ENCODE results near the gene TMEM82. TPM values are rescaled to one million over a fixed set of nuclear protein-coding genes. Genes with fewer than 3 reads are reported as not detected.

The TMEM82 gene
- total and polyA plus RNA-seq, 2 donors from 2014 or later: 2.0 to 25.4 TPM

DNA sequence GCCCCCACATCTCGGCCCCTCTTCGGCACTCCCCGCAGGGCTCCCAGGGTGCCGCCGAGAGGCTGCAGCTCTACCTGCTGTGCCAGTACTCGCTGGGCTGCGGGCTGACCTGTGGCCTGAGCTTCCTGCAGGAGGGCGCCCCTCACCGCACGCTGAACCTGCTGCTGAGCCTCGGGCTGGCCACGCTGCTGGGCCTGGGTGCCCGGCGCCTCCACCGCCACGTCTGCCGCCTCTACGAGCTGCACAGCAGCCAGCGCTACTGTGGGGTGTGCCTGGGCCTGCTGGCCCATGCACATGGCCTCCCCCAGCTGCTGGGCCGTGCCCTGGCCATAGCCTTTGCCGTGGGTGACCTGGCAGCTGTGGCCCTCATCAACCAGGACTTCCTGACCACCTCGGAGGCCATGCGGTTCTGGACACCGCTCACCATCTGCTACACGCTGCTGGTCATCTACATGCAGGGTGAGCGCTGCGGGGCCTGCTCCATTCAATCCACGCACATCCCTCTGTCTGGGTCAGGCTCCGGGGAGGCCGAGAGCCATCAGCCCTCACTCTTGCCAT lies 1.9 kb downstream of the TMEM82 start:
- Histone ChIP-seq H3K27ac (ENCODE audit: low read depth in 2 of 2, low read length in 2 of 2) (no peak overlapping the region), H3K27me3 (ENCODE audit: control insufficient read depth, insufficient read depth, low read length) (no peaks in the 10 kb centered on the region), H3K4me3 (ENCODE audit: low read length in 3 of 3) (no peak overlapping the region), H3K36me3 (ENCODE audit: control insufficient read depth in 2 of 3, insufficient read depth in 3 of 3, low read length in 3 of 3) (no peaks in the 10 kb centered on the region), H3K4me1 (ENCODE audit: control insufficient read depth in 2 of 3, insufficient read depth in 2 of 3, low read depth in 1 of 3, low read length in 3 of 3) (peaks cover 0 to 9% (median 3%) of the 10 kb centered on the region in 3 donors), H3K9ac (ENCODE audit: low read length in 3 of 3) (no peak overlapping the region), H3K9me3 (ENCODE audit: control insufficient read depth in 2 of 3, insufficient read depth in 1 of 3, low read length in 3 of 3) (no peaks in the 10 kb centered on the region)
- TF ChIP-seq, protein P1, sequence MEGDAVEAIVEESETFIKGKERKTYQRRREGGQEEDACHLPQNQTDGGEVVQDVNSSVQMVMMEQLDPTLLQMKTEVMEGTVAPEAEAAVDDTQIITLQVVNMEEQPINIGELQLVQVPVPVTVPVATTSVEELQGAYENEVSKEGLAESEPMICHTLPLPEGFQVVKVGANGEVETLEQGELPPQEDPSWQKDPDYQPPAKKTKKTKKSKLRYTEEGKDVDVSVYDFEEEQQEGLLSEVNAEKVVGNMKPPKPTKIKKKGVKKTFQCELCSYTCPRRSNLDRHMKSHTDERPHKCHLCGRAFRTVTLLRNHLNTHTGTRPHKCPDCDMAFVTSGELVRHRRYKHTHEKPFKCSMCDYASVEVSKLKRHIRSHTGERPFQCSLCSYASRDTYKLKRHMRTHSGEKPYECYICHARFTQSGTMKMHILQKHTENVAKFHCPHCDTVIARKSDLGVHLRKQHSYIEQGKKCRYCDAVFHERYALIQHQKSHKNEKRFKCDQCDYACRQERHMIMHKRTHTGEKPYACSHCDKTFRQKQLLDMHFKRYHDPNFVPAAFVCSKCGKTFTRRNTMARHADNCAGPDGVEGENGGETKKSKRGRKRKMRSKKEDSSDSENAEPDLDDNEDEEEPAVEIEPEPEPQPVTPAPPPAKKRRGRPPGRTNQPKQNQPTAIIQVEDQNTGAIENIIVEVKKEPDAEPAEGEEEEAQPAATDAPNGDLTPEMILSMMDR (IDR thresholded peaks at IDR 0.05; ENCODE audit: borderline replicate concordance, extremely low read depth, insufficient read depth): no peak
- FAIRE-seq: no peak
- DNase-seq: peak in 1 of 5 donors; percentile 67
- intact Hi-C loops (cut with DNase I): no loop called here

DNA sequence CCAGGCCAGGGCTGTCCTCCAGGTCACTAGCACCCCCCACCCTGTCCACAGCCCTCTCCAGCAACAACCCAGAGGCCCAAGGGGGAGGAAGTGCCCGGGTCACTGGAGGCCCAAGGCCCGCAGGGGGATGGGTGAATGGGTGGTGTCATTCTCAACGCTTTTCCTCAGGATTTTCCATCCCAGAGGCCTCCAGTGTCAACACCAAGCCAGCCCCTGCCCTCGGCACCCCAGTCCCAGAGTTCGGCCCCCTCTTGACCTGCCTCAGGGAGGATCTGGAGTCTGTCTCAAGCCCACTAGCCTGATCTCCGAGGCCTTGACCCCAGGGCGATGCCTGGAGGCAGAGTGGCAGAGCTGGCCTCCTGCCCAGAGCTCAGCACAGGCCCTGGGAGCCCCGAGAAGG lies 5.1 kb downstream of the TMEM82 start:
- TF ChIP-seq, protein P1 (IDR thresholded peaks at IDR 0.05; ENCODE audit: borderline replicate concordance, extremely low read depth, insufficient read depth): no peak
- Histone ChIP-seq H3K27me3 (ENCODE audit: control insufficient read depth, insufficient read depth, low read length) (no peaks in the 10 kb centered on the region), H3K9me3 (ENCODE audit: control insufficient read depth in 2 of 3, insufficient read depth in 1 of 3, low read length in 3 of 3) (no peaks in the 10 kb centered on the region), H3K9ac (ENCODE audit: low read length in 3 of 3) (no peak overlapping the region), H3K4me3 (ENCODE audit: low read length in 3 of 3) (no peak overlapping the region), H3K4me1 (ENCODE audit: control insufficient read depth in 2 of 3, insufficient read depth in 2 of 3, low read depth in 1 of 3, low read length in 3 of 3) (peaks cover 0 to 15% (median 0%) of the 10 kb centered on the region in 3 donors), H3K27ac (ENCODE audit: low read depth in 2 of 2, low read length in 2 of 2) (no peak overlapping the region), H3K36me3 (ENCODE audit: control insufficient read depth in 2 of 3, insufficient read depth in 3 of 3, low read length in 3 of 3) (no peaks in the 10 kb centered on the region)
- DNase-seq: peak in 1 of 5 donors; percentile 71
- intact Hi-C loops (cut with DNase I): no loop called here
- no peak for FAIRE-seq

DNA sequence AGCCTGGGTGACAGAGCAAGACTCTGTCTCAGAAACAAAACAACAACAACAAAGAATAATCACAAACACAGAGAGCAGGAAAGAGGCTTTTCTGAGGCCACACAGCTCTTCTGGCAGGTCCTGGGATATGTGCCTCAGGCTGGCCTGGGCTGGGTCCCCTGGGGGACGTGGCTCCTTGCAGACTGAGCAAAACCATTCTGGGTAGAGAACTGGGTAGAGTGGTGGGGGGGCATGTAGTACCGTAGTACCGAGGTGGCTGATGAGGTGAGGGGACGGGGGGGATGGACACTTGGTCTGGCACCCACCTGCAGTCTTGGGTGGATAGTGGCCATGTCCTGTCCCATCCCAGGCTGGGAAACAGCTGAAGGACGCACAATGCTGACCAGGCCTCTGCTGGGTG lies 6.0 kb downstream of the TMEM82 start:
- H3K4me3 ChIP-seq (ENCODE audit: low read length in 3 of 3): no peak overlapping the region
- DNase-seq (peak in 1 of 5 donors; percentile 61), FAIRE-seq (no peak)
- no peak overlapping the region for H3K27ac ChIP-seq (ENCODE audit: low read depth in 2 of 2, low read length in 2 of 2)
- TF ChIP-seq, protein P1 (IDR thresholded peaks at IDR 0.05; ENCODE audit: borderline replicate concordance, extremely low read depth, insufficient read depth): no peak
- H3K27me3 ChIP-seq (ENCODE audit: control insufficient read depth, insufficient read depth, low read length): no peaks in the 10 kb centered on the region
- no peaks in the 10 kb centered on the region for H3K36me3 ChIP-seq (ENCODE audit: control insufficient read depth in 2 of 3, insufficient read depth in 3 of 3, low read length in 3 of 3)
- intact Hi-C loops (cut with DNase I): no loop called here
- peaks cover 0 to 15% (median 0%) of the 10 kb centered on the region in 3 donors for H3K4me1 ChIP-seq (ENCODE audit: control insufficient read depth in 2 of 3, insufficient read depth in 2 of 3, low read depth in 1 of 3, low read length in 3 of 3)
- H3K9me3 ChIP-seq (ENCODE audit: control insufficient read depth in 2 of 3, insufficient read depth in 1 of 3, low read length in 3 of 3): no peaks in the 10 kb centered on the region
- no peak overlapping the region for H3K9ac ChIP-seq (ENCODE audit: low read length in 3 of 3)
